ENCODE measurements around the gene PTPN13.

PTPN13 gene

DNA sequence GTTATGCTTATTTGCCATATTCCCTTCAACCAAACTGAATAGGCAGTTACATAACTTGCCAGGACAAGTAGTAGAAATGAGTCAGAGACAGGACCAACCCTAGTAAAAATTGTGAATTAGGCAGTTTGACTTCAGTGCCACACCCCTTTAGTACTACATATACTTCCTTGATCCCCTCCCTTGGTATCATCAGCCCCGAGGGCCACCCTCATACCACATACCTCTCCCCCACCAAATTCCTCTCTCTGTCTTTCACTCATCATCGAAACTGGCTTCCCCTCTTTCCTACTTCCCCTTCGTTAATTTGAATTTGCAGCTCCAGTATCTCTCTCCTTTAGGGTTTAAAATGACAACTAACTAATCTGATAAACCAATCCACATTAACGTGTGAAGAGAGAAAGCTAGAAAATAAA, 7.9 kb upstream of the PTPN13 start:
- Histone ChIP-seq H3K4me3 (peak overlapping the region in 1 of 10 experiments; percentile 13; a peak in 2 of 20 replicates), H3K4me2 (peak overlapping the region in 7 of 11 experiments; percentile 2 to 93 (median 59); a peak in 11 of 22 replicates), H3K27me3 (no peaks in the 10 kb centered on the region), H4K20me1 (no peaks in the 10 kb centered on the region), H3K9ac (peak overlapping the region in 1 of 11 experiments; percentile 18; a peak in 3 of 22 replicates), H3K27ac (peak overlapping the region in 2 of 11 experiments; percentile 18 to 53; a peak in 1 of 22 replicates), H3K9me3 (replicated peaks in 1 of 11) (no peaks in the 10 kb centered on the region), H3K36me3 (no peaks in the 10 kb centered on the region), H3K4me1 (peaks cover 0 to 34% (median 8%) of the 10 kb centered on the region in 10 experiments; a peak in 14 of 20 replicates)
- no peak for TF ChIP-seq Cebpa-rat (IDR thresholded peaks at IDR 0.05)

DNA sequence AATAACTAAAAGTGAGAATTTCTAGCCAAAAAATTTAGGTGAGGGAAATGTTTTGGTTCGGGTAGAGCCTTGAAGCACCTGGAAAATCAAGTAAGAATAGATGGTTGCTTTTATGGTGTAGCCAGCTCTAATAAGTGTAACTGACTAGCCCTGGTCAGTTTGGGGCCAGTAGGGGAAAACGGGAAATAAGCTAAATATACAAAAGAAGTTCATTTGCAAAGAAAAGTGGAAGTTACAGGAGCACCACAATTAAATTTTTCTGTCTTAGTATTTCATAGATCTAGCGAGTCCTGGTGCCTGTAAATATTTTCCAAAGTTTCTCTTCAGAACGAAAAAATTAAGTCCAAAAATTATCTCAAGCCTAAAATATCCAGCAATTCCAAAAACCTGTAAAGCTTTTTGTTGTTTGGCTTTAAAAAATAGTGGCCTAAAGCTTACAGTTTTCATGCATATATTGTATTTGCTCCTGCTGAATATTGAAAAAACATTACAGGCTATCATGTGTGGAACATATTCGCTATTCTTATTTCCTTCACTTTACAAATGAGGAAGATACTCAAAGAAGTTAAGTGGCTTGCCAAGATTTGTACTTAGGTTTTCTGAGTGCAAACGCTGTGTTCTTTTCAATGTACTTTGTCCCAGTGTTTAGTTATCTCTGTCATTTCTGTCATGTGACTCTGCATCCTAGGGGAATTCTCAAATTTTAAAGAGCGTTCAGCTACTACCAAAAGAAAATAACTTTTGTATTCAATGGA, 7.3 kb upstream of the PTPN13 start:
- H3K4me3 ChIP-seq, result peak overlapping the region in 1 of 10 experiments; percentile 13; a peak in 2 of 20 replicates
- peak overlapping the region in 2 of 11 experiments; percentile 18 to 53; a peak in 1 of 22 replicates for H3K27ac ChIP-seq
- H3K27me3 ChIP-seq, result no peaks in the 10 kb centered on the region
- peaks cover 0 to 34% (median 8%) of the 10 kb centered on the region in 10 experiments; a peak in 14 of 20 replicates for H3K4me1 ChIP-seq
- TF ChIP-seq Cebpa-rat (IDR thresholded peaks at IDR 0.05), result no peak
- H3K4me2 ChIP-seq, result peak overlapping the region in 7 of 11 experiments; percentile 2 to 93 (median 59); a peak in 9 of 22 replicates
- H4K20me1 ChIP-seq, result no peaks in the 10 kb centered on the region
- H3K9ac ChIP-seq, result peak overlapping the region in 1 of 11 experiments; percentile 18; a peak in 3 of 22 replicates
- H3K9me3 ChIP-seq (replicated peaks in 1 of 11), result no peaks in the 10 kb centered on the region
- no peaks in the 10 kb centered on the region for H3K36me3 ChIP-seq

DNA sequence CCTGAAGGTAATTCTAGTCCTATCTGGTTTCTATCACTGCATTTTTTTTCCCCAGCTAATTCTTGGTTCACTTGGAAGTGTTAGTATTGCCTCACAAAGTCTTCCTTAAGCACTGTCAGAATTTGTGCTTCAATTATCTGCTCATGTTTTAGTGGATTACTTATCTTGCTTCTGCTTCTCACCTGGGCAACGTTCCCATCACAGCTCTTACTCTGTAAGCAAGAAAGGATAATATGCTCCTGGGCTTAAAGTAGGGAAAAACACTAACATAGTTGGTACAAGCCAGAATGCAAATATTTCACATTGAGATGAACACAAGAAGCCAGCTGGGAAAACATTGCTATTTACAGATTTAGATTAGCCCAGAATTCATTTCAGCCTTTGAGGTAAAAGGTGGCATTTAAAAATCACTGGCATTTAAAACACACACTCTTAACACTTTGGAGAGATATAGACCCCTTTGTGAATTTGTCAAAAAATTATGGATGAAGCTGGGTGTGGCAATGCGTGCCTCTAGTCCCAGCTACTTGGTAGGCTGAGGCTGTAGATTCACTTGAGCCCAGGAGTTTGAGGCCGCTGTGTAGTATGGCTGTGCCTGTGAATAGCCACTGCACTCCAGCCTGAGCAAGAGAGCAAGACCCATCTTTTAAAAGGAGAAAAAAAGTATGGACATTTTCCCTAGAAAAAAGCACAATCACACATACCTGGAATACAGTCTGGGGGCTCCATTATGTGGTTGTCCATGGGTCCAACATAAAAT, 6.6 kb upstream of the PTPN13 start:
- no peaks in the 10 kb centered on the region for H3K36me3 ChIP-seq

DNA sequence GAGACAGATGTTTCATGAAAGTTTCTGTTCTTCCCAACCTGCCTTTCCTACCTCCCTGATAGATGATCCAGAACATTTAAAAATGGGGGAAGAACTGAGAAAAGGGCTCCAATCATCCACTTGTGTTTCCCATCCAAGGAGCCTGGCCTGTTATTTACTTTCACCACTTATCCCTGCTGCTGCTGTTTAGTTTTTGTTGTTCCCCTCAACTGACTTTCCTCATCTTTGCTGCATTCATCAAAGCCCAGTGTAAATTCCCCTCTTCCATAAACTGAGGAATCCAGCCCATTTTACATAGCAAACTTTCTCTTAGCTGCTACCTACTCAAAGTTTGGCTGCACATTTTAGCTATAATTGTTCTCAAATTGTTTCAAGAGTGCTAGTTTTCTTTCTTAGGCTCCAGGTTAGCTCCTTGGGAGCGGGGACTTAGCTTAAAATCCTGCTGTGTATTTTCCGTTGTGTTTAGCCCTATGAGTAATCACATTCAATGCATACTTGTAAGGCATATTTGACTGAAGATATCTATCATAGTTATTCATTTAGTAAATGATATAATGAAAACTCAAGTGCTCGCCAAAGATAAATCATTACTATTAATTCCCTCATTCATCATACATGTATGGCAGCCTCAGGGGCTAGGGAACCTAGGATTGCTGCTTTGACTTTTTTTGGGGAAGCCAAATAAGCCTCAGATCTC, 1.4 kb upstream of the PTPN13 start:
- no peak overlapping the region for H3K9ac ChIP-seq
- no peak for TF ChIP-seq Cebpa-rat (IDR thresholded peaks at IDR 0.05)
- H3K27me3 ChIP-seq, result peaks cover 9 to 21% (median 16%) of the 10 kb centered on the region in 11 experiments; a peak in 20 of 22 replicates
- H3K27ac ChIP-seq, result no peak overlapping the region
- H3K4me1 ChIP-seq, result peaks cover 8 to 26% (median 21%) of the 10 kb centered on the region in 10 experiments
- H4K20me1 ChIP-seq, result no peaks in the 10 kb centered on the region
- peak overlapping the region in 7 of 11 experiments; percentile 89 to 97 (median 94); a peak in 7 of 22 replicates for H3K4me2 ChIP-seq
- H3K4me3 ChIP-seq, result no peak overlapping the region
- no peaks in the 10 kb centered on the region for H3K9me3 ChIP-seq (replicated peaks in 1 of 11)
- no peaks in the 10 kb centered on the region for H3K36me3 ChIP-seq

More for the DNA sequence above, 6.6 kb upstream of the PTPN13 start:
- Histone ChIP-seq H3K4me2 (peak overlapping the region in 4 of 11 experiments; percentile 59 to 93 (median 75); a peak in 5 of 22 replicates), H3K27ac (no peak overlapping the region), H3K9me3 (replicated peaks in 1 of 11) (no peaks in the 10 kb centered on the region), H4K20me1 (no peaks in the 10 kb centered on the region), H3K4me1 (peaks cover 0 to 34% (median 7%) of the 10 kb centered on the region in 10 experiments; a peak in 13 of 20 replicates), H3K4me3 (no peak overlapping the region), H3K27me3 (no peaks in the 10 kb centered on the region), H3K9ac (no peak overlapping the region)
- TF ChIP-seq Cebpa-rat (IDR thresholded peaks at IDR 0.05), result no peak

DNA sequence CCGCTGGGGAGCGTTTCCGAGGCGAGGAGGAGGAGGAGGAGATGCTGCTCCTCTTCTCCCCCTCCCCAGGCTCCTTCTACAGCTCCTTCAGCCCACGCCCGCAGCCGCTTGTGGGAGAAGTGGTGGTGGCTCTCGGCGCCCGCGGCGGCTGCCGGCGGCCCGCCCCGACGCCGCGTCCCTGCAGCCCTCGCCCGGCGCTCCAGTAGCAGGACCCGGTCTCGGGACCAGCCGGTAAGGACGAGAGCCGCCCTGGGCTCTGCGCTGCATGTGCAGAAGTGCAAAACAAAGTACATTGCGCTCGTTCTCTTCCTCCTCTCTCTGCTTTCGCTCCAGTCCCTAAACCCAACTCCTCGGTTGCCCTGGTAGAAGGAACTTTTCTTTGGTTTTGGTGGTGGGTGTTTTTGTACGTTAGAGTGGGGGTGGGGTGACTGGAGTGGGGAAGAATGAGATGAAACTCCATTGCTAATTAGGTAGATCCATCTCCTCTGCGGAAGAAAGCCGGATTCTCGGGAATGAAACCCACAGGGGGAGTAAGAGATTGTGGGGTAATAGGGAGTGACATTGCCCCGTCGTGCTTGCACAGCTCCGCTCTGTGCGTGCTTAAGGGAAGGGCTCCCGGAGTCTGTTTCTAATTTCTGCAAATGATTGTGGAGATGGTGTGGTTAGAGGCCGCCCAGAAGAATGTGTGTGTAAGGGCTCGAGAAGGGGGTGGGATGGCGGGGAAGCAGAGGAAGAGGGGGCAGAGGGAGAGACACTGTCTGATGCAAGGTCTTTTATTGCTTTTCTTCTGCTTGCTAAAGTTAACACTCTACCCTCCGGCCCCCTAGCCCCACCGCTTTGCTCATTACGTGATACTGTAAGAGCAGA, 677 bp downstream of the PTPN13 start:
- Histone ChIP-seq H3K4me2 (peak overlapping the region; percentile 89 to 98 (median 94)), H3K4me1 (peaks cover 7 to 24% (median 21%) of the 10 kb centered on the region in 10 experiments; a peak in 19 of 20 replicates), H3K9ac (peak overlapping the region; percentile 49 to 84 (median 77)), H3K4me3 (peak overlapping the region; percentile 61 to 77 (median 70)), H4K20me1 (no peaks in the 10 kb centered on the region), H3K9me3 (replicated peaks in 1 of 11) (no peaks in the 10 kb centered on the region), H3K27me3 (peaks cover 9 to 21% (median 16%) of the 10 kb centered on the region in 11 experiments; a peak in 20 of 22 replicates), H3K36me3 (no peaks in the 10 kb centered on the region), H3K27ac (peak overlapping the region in 9 of 11 experiments; percentile 63 to 78 (median 70); a peak in 18 of 22 replicates)
- no peak for TF ChIP-seq Cebpa-rat (IDR thresholded peaks at IDR 0.05)

DNA sequence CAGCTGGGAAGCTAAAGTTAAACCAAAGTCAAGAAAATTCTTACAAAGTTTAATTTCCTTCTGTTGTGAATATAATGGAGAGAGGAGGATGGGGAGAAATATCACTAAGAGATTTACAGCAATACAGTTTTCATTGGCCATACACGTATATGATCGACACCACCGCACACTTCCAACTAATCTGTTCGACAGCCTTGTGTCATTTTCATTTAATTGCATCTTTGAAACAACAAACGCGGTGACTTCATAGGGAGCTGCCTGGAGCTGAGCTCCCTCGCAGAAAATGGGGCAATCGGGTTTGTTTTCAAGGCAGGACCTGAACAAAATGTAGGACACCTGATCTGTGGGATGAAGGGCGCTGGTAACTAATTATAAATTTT, 1.3 kb downstream of the PTPN13 start:
- Histone ChIP-seq H3K27ac (0 out of 22 replicates have a peak overlapping the region, but pooled peaks of 1 of the 11 experiments have one; percentile 72), H3K36me3 (no peaks in the 10 kb centered on the region), H3K9ac (peak overlapping the region in 9 of 11 experiments; percentile 49 to 84 (median 77); a peak in 13 of 22 replicates), H3K9me3 (replicated peaks in 1 of 11) (no peaks in the 10 kb centered on the region), H4K20me1 (no peaks in the 10 kb centered on the region), H3K4me3 (peak overlapping the region; percentile 61 to 77 (median 70)), H3K4me2 (peak overlapping the region; percentile 89 to 98 (median 94)), H3K4me1 (peaks cover 7 to 24% (median 21%) of the 10 kb centered on the region in 10 experiments; a peak in 19 of 20 replicates), H3K27me3 (peaks cover 9 to 21% (median 16%) of the 10 kb centered on the region in 11 experiments; a peak in 20 of 22 replicates)
- no peak for TF ChIP-seq Cebpa-rat (IDR thresholded peaks at IDR 0.05)

DNA sequence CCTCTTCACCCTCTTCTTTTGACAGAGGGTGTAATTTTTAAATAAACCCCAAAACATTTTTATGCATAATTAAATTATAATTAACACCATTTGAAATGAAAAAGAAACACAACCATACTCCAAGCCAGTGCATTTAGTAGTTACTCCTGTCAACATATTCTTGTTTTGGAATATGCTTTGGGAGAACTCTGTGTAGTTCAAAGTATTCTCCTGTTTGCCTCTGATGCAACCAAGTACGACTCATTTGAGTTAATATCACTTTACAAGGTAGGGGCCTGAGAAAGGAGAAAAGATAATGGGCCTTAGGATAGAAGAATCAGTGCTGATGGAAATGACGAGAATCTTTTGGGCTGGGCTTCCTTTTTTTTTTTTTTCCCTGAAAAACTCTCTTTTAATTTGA, 2.7 kb downstream of the PTPN13 start:
- Histone ChIP-seq H3K4me2 (no peak overlapping the region), H3K9ac (no peak overlapping the region), H3K4me3 (no peak overlapping the region), H4K20me1 (no peaks in the 10 kb centered on the region), H3K27me3 (peaks cover 9 to 21% (median 16%) of the 10 kb centered on the region in 11 experiments; a peak in 20 of 22 replicates), H3K36me3 (no peaks in the 10 kb centered on the region), H3K9me3 (replicated peaks in 1 of 11) (no peaks in the 10 kb centered on the region), H3K27ac (no peak overlapping the region), H3K4me1 (peaks cover 7 to 24% (median 21%) of the 10 kb centered on the region in 10 experiments; a peak in 19 of 20 replicates)
- TF ChIP-seq Cebpa-rat (IDR thresholded peaks at IDR 0.05), result no peak
